Stomach (tissue), 9 donors: ENCODE measurements around the gene LENG1. TPM values are rescaled to one million over a fixed set of nuclear protein-coding genes. Genes with fewer than 3 reads are reported as not detected.
A peak's percentile ranks its signal among the peaks of the same experiment; 100 is the strongest.

ENCODE experiments used
- DNase-seq, 2 donors: peaks; one replicate each; pipeline versions ENCODE4 v3.0.0 to v3.0.0-alpha.2; 2013 to 2019
- H3K27ac ChIP-seq, 5 donors: fragments of 200-600 bp in 4 of 5; sonication (generic) in 4 of 5; one replicate each; pipeline ENCODE4 v1.5.1; 2013 to 2019; ENCODE audit warnings: mild to moderate bottlenecking in 1 of 5, moderate library complexity in 1 of 5
- H3K27me3 ChIP-seq, 3 donors: fragments of 200-600 bp; sonication (generic); one replicate each; pipeline ENCODE4 v1.5.1; 2017 to 2019; ENCODE audit warnings: mixed run types in 1 of 3
- H3K36me3 ChIP-seq, 4 donors: fragments of 200-600 bp; sonication (generic); 1 replicate in 3 of 4; 2 replicates in 1 of 4; pipeline ENCODE4 v1.5.1; 2016 to 2019
- H3K4me1 ChIP-seq, 4 donors: fragments of 200-600 bp; sonication (generic); one replicate each; pipeline ENCODE4 v1.5.1; 2016 to 2019
- H3K4me3 ChIP-seq, 4 donors: fragments of 200-600 bp; sonication (generic) in 3 of 4; one replicate each; pipeline ENCODE4 v1.5.1; 2016 to 2019; ENCODE audit warnings: mild to moderate bottlenecking in 1 of 4
- H3K9me3 ChIP-seq, 4 donors: fragments of 200-600 bp; sonication (generic); one replicate each; pipeline ENCODE4 v1.5.1; 2016 to 2019
- EP300 ChIP-seq: sonication (generic); formaldehyde crosslinking; IDR thresholded peaks from one replicate; pipeline ENCODE4 v1.6.1; 2017; ENCODE audit warnings: antibody characterized with exemption
- POLR2A ChIP-seq, 4 donors: fragments of 450-650 bp; IDR thresholded peaks; one replicate each; pipeline ENCODE4 v1.6.1; 2016; ENCODE audit warnings: antibody characterized with exemption in 4 of 4, control low read depth in 2 of 4, mild to moderate bottlenecking in 1 of 4, moderate library complexity in 1 of 4
- POLR2AphosphoS5 ChIP-seq, 3 donors: sonication (generic); formaldehyde crosslinking; IDR thresholded peaks; one replicate each; pipeline ENCODE4 v1.6.1; 2016; ENCODE audit warnings: antibody characterized with exemption in 3 of 3
- WGBS, 5 donors: extraction: QIAGEN DNeasy Blood & Tissue Kit in 3 of 5; methylation state at CpG; one replicate each; pipeline versions ENCODE4 v1.1.5 to v1.1.7; 2013 to 2018; 5-methylcytosine and 5-hydroxymethylcytosine counted together
- intact Hi-C: fragments of 100-400 bp; cut with DNase I; formaldehyde crosslinking; loops from one replicate; pipeline ENCODE4 v1.15.1; 2023; ENCODE audit warnings: low total_unique reads
- polyA plus RNA-seq, 3 donors: library from polyadenylated mRNA; stranded (reverse); fragments of 200-250 nt; gene quantifications; one replicate each; pipeline ENCODE4 v1.2.3, GENCODE V29; 2013
- total RNA-seq, 5 donors: library from RNA; depleted of rRNA; stranded (reverse); fragments of >200 nt; gene quantifications; one replicate each; pipeline versions ENCODE4 v1.1.0 to v1.2.3, GENCODE V29; 2014 to 2016
- TF ChIP-seq, protein P1 (sequence below), 7 experiments: fragments of 450-650 bp in 4 of 7; fragments of 200-600 bp in 3 of 7; sonication (generic) in 3 of 7; IDR thresholded peaks; one replicate each; pipeline ENCODE4 v1.5.1; 2016 to 2019; ENCODE audit warnings: antibody characterized with exemption in 7 of 7, control low read depth in 2 of 7, mild to moderate bottlenecking in 1 of 7
- donor health status: healthy with polysubstance abuse.
- donor health status: Bipolar disorder and iron deficiency.
- donor health status: healthy.

Gene LENG1
- total and polyA plus RNA-seq, 8 donors = 4.2 to 35.6 (median 10.3) TPM; not detected in 2

DNA sequence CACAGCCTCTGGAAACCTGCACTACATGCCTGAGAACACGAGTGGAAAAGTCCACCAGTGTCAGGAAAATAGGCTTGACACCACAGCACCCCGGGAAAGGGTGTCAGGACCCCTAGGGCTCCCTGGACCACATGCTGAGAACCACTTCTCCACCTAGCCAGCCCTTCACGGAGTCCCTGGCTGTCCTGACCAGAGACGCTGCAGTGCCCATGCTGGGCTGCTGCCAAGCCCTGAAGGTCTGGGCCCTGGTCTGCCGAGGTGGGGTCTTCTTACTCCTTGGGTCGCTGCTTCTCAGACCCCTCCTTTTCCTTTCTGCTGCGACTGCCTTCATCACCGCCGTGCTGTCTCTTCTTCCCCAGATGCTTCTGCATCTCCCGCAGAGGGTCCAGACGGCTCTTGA, 3.0 kb downstream of the LENG1 start:
- Histone ChIP-seq H3K27me3 (no peaks in the 10 kb centered on the region), H3K4me1 (peaks cover 24 to 43% (median 40%) of the 10 kb centered on the region in 4 donors), H3K27ac (no peak overlapping the region), H3K9me3 (no peaks in the 10 kb centered on the region), H3K36me3 (peaks cover 64 to 68% (median 68%) of the 10 kb centered on the region in 4 donors), H3K4me3 (no peak overlapping the region)
- intact Hi-C loops = no loop called here
- no peak for TF ChIP-seq EP300
- no peak for TF ChIP-seq POLR2AphosphoS5 (IDR thresholded peaks at IDR 0.05)
- TF ChIP-seq, protein P1, sequence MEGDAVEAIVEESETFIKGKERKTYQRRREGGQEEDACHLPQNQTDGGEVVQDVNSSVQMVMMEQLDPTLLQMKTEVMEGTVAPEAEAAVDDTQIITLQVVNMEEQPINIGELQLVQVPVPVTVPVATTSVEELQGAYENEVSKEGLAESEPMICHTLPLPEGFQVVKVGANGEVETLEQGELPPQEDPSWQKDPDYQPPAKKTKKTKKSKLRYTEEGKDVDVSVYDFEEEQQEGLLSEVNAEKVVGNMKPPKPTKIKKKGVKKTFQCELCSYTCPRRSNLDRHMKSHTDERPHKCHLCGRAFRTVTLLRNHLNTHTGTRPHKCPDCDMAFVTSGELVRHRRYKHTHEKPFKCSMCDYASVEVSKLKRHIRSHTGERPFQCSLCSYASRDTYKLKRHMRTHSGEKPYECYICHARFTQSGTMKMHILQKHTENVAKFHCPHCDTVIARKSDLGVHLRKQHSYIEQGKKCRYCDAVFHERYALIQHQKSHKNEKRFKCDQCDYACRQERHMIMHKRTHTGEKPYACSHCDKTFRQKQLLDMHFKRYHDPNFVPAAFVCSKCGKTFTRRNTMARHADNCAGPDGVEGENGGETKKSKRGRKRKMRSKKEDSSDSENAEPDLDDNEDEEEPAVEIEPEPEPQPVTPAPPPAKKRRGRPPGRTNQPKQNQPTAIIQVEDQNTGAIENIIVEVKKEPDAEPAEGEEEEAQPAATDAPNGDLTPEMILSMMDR (IDR thresholded peaks at IDR 0.05) = no peak
- no peak for TF ChIP-seq POLR2A (IDR thresholded peaks at IDR 0.05)
- no peak for DNase-seq
- 74 to 84% (median 79%) methylated on average over 9 to 11 of the region's 11 CpGs for WGBS, 5 donors

DNA sequence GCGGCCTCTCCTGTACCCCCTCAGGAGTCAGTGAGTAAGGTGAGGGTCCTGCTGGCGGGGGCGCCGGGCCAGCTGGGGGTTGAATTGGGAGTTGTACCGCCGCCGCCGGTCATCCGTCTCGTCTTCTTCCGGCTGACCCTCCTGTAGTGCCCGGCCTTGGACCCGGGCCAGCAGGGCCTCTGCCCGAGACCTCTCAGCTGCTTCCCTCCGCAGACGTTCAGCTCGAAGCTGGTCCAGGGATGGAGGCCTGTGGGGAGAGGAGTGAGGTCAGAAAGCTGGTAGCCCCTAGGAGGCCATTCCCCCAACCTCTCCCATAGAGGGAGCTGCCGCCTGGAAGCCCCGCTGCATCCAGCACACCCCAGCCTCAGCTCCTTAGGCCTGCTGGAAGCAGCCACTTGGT, 3.8 kb downstream of the LENG1 start:
- no peak overlapping the region for H3K27ac ChIP-seq
- peaks cover 16 to 35% (median 32%) of the 10 kb centered on the region in 4 donors for H3K4me1 ChIP-seq
- peaks cover 72 to 76% (median 76%) of the 10 kb centered on the region in 4 donors for H3K36me3 ChIP-seq
- TF ChIP-seq POLR2AphosphoS5 (IDR thresholded peaks at IDR 0.05) = no peak
- TF ChIP-seq EP300 = no peak
- no peaks in the 10 kb centered on the region for H3K9me3 ChIP-seq
- no peaks in the 10 kb centered on the region for H3K27me3 ChIP-seq
- WGBS, 5 donors = 75 to 77% (median 76%) methylated on average over 14 to 19 of the region's 19 CpGs
- H3K4me3 ChIP-seq = no peak overlapping the region
- no peak for DNase-seq
- intact Hi-C loops = no loop called here

DNA sequence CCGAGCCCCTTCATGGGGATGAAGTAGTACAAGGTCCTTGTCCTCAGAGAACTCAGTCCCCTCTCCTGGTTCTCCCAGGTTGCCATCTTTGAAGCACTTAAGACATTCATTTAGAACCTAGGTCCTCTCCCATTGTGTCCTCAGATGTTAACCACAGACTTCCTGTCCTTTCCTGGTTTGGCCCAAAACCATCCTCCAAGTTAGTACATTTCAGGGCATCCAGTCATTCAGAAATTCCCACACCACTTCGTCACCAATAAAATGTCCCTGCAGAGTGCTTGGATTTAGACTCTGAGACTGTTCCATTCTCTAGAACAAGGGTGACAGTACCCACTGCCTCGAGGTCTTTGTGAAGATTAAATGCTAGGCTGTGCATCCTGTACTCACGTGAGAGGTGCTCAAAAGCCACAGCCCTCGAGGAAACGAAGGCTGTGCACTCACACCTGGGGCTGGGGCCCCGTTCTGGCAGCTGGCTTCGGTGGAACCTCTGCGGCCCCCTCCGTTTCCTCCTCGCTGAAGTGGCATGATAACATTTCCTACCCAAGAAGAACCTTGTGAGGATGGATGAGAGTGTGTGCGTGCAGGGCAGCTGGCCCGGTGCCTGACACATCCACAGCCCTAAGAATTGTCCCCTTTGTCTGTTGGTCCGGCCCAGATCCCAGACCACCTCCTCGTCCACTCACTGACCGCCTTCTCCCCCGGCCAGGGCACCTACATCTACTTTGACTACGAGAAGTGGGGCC, 4.7 kb downstream of the LENG1 start:
- Histone ChIP-seq H3K27ac (no peak overlapping the region), H3K4me3 (no peak overlapping the region), H3K36me3 (peaks cover 80 to 85% (median 85%) of the 10 kb centered on the region in 4 donors), H3K9me3 (no peaks in the 10 kb centered on the region), H3K4me1 (peaks cover 10 to 28% (median 24%) of the 10 kb centered on the region in 4 donors), H3K27me3 (no peaks in the 10 kb centered on the region)
- no peak for TF ChIP-seq POLR2AphosphoS5 (IDR thresholded peaks at IDR 0.05)
- no peak for TF ChIP-seq POLR2A (IDR thresholded peaks at IDR 0.05)
- TF ChIP-seq EP300 = no peak
- TF ChIP-seq, protein P1 (IDR thresholded peaks at IDR 0.05) = no peak
- WGBS, 5 donors = 62 to 73% (median 66%) methylated on average over 17 to 18 of the region's 18 CpGs
- intact Hi-C loops = no loop called here
- DNase-seq = no peak

DNA sequence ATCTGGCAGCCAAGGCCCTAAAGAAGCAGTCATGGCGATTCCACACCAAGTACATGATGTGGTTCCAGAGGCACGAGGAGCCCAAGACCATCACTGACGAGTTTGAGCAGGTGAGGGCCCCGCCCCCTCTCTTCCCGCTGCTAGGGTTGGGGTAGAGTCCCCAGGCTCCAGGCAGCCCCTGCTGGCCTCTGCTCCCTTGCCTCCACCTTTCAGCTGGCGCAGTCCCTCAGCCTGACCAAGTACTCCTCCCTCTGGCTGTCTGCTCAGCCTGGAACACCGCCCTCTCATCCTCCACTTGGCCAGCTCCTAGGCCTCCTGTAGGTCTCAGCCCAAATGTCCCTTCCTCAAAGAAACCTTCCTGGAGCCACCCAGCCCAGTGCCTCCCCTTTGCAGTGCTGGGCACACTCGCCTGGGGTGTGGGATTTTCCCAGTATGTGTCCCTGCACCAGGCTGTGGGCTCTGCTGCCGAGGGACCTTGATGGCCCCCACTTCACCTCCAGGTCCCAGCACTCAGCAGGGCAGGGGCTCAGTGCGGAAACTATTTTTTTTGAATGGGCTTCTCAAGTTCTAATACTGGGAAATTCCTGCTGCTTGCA, 5.7 kb downstream of the LENG1 start:
- no peak for DNase-seq
- Histone ChIP-seq H3K4me1 (peaks cover 8 to 26% (median 19%) of the 10 kb centered on the region in 4 donors), H3K36me3 (peaks cover 90 to 95% (median 94%) of the 10 kb centered on the region in 4 donors), H3K27ac (peak overlapping the region in 1 of 5 donors; percentile 27), H3K4me3 (no peak overlapping the region), H3K27me3 (no peaks in the 10 kb centered on the region), H3K9me3 (no peaks in the 10 kb centered on the region)
- TF ChIP-seq EP300 = no peak
- intact Hi-C loops = no loop called here
- 68 to 83% (median 80%) methylated on average over 5 to 10 of the region's 10 CpGs for WGBS, 5 donors

DNA sequence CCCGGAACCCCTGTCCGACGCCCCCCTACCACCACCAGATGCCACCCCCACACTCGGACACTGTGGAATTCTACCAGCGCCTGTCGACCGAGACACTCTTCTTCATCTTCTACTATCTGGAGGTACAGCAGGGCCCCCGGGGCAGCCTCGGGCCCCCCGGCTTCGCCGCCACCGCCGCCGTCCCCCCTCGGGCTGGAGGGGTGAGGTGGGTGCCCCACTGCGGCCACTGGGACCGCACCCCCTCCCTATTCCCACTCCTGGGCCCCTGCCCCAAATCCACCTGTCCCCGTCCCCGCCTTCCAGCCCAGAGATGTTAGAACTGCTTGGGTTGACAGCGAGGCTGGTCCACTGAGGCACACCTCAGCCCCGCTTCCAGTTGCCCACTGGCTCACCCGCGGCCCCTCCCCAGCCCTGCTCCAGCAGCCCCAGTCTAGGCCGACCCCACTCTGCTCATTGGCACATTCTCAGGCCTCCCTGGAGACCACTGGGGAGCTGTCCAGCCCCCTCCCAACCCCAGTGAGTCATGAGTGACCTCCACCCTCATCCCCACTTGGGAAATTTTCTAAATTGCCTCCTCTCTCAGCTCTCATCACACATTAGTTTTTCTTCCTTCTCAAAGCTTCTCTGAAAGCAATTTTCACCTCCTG, 6.5 kb downstream of the LENG1 start:
- WGBS, 5 donors = 90 to 93% (median 91%) methylated on average over 25 of the region's 25 CpGs
- H3K36me3 ChIP-seq = peaks cover 97 to 100% (median 100%) of the 10 kb centered on the region in 4 donors
- TF ChIP-seq, protein P1 (IDR thresholded peaks at IDR 0.05) = no peak
- no peaks in the 10 kb centered on the region for H3K27me3 ChIP-seq
- H3K27ac ChIP-seq = peak overlapping the region in 1 of 5 donors; percentile 27
- no peaks in the 10 kb centered on the region for H3K9me3 ChIP-seq
- no peak overlapping the region for H3K4me3 ChIP-seq
- no peak for DNase-seq
- H3K4me1 ChIP-seq = peaks cover 0 to 17% (median 11%) of the 10 kb centered on the region in 4 donors
- intact Hi-C loops = no loop called here
